Measurements from ENCODE around the gene GDPD5. TPM values are rescaled to one million over a fixed set of nuclear protein-coding genes. Genes with fewer than 3 reads are reported as not detected.

Gene GDPD5
- total and polyA plus RNA-seq, 2 donors (not counting 1 experiment from before 2014, with no cell fraction given): 59.1 to 102 TPM

GRCh38 chr11:75530577-75530976, 4.8 kb upstream of the GDPD5 start:
- no peak overlapping the region for H3K4me2 ChIP-seq (replicated peaks; ENCODE audit: low read depth, low read length, poor library complexity, severe bottlenecking)
- TF ChIP-seq EZH2 (IDR thresholded peaks at IDR 0.05; ENCODE audit: borderline replicate concordance, insufficient read depth, low read depth, low read length, poor library complexity, severe bottlenecking) (no peak), CTCF (IDR thresholded peaks at IDR 0.05) (no peak)
- intact Hi-C loops (cut with micrococcal nuclease): no loop called here
- no peaks in the 10 kb centered on the region for H3K79me2 ChIP-seq (ENCODE audit: control insufficient read depth, insufficient read depth, low read length)
- Mint-ChIP-seq H3K4me3 (no peak overlapping the region), H3K27me3 (peaks cover 8% of the 10 kb centered on the region), H3K4me1 (peaks cover 27% of the 10 kb centered on the region), H3K27ac (no peak overlapping the region), H3K9me3 (ENCODE audit: insufficient read depth) (no peaks in the 10 kb centered on the region)
- no peak overlapping the region for H2AFZ ChIP-seq (ENCODE audit: insufficient read depth, low read depth, low read length, poor library complexity, severe bottlenecking)
- peaks cover 6 to 18% of the 10 kb centered on the region in 2 donors for H3K4me1 ChIP-seq (ENCODE audit: control insufficient read depth in 2 of 2, insufficient read depth in 2 of 2, low read length in 2 of 2)
- no peaks in the 10 kb centered on the region for H4K20me1 ChIP-seq (ENCODE audit: control insufficient read depth, insufficient read depth, low read length, poor library complexity, severe bottlenecking)
- CTCF ChIA-PET: interaction anchor here (0.6 to 9.0 kb wide), 14 partner anchors 9 to 251 kb away, joined by 3 to 284 read pairs (median 6); no protein-coding TSS in a partner anchor
- H3K27ac ChIP-seq (ENCODE audit: low read length in 2 of 2): no peak overlapping the region
- peaks cover 0 to 6% (median 1%) of the 10 kb centered on the region in 4 experiments for H3K27me3 ChIP-seq (replicated peaks in 1 of 4; ENCODE audit: control extremely low read depth in 1 of 4, control insufficient read depth in 3 of 4, insufficient read depth in 4 of 4, low read length in 3 of 4)
- POLR2A ChIA-PET: interaction anchor here (1.2 kb wide), 1 partner anchor 86 kb away, joined by 7 read pairs; no protein-coding TSS in a partner anchor
- no peak for DNase-seq
- H3K36me3 ChIP-seq (replicated peaks in 1 of 2; ENCODE audit: control extremely low read depth in 1 of 2, control insufficient read depth in 1 of 2, extremely low read depth in 1 of 2, insufficient read depth in 2 of 2, low read length in 1 of 2): no peaks in the 10 kb centered on the region
- no peak for ATAC-seq (ENCODE audit: low read depth)
- no peak overlapping the region for H3K9ac ChIP-seq (ENCODE audit: low read length)
- H3K4me3 ChIP-seq (ENCODE audit: control extremely low read depth in 1 of 5, extremely low read depth in 1 of 5, insufficient read depth in 1 of 5, low read depth in 2 of 5, low read length in 4 of 5): no peak overlapping the region
- 67% methylated on average over 3 of the region's 3 CpGs for WGBS (ENCODE audit: insufficient coverage)
- H3K9me3 ChIP-seq (ENCODE audit: control extremely low read depth in 1 of 3, control insufficient read depth in 2 of 3, insufficient read depth in 1 of 3, low read length in 2 of 3): no peaks in the 10 kb centered on the region

GRCh38 chr11:75527938-75528735, 2.4 kb upstream of the GDPD5 start:
- peaks cover 0 to 27% (median 10%) of the 10 kb centered on the region in 4 experiments for H3K27me3 ChIP-seq (replicated peaks in 1 of 4; ENCODE audit: control extremely low read depth in 1 of 4, control insufficient read depth in 3 of 4, insufficient read depth in 4 of 4, low read length in 3 of 4)
- no peak for DNase-seq
- Mint-ChIP-seq H3K9me3 (ENCODE audit: insufficient read depth) (no peaks in the 10 kb centered on the region), H3K27ac (peak overlapping the region; percentile 44), H3K27me3 (peaks cover 4% of the 10 kb centered on the region), H3K4me1 (peaks cover 36% of the 10 kb centered on the region), H3K4me3 (peak overlapping the region; percentile 84)
- ChIA-PET POLR2A (interaction anchor here (0.6 kb wide), 1 partner anchor 707 kb away, joined by 3 read pairs; no protein-coding TSS in a partner anchor), CTCF (interaction anchor here (0.7 to 9.0 kb wide), 4 partner anchors 48 to 141 kb away, joined by 3 to 284 read pairs (median 56); no protein-coding TSS in a partner anchor)
- H3K4me3 ChIP-seq (ENCODE audit: control extremely low read depth in 1 of 5, extremely low read depth in 1 of 5, insufficient read depth in 1 of 5, low read depth in 2 of 5, low read length in 4 of 5): no peak overlapping the region
- H3K79me2 ChIP-seq (ENCODE audit: control insufficient read depth, insufficient read depth, low read length): no peaks in the 10 kb centered on the region
- no peak overlapping the region for H3K9ac ChIP-seq (ENCODE audit: low read length)
- no peaks in the 10 kb centered on the region for H4K20me1 ChIP-seq (ENCODE audit: control insufficient read depth, insufficient read depth, low read length, poor library complexity, severe bottlenecking)
- no peak overlapping the region for H2AFZ ChIP-seq (ENCODE audit: insufficient read depth, low read depth, low read length, poor library complexity, severe bottlenecking)
- no peak overlapping the region for H3K27ac ChIP-seq (ENCODE audit: low read length in 2 of 2)
- TF ChIP-seq EZH2 (IDR thresholded peaks at IDR 0.05; ENCODE audit: borderline replicate concordance, insufficient read depth, low read depth, low read length, poor library complexity, severe bottlenecking) (no peak), CTCF (IDR thresholded peaks at IDR 0.05) (no peak)
- no peaks in the 10 kb centered on the region for H3K36me3 ChIP-seq (replicated peaks in 1 of 2; ENCODE audit: control extremely low read depth in 1 of 2, control insufficient read depth in 1 of 2, extremely low read depth in 1 of 2, insufficient read depth in 2 of 2, low read length in 1 of 2)
- H3K4me1 ChIP-seq (ENCODE audit: control insufficient read depth in 2 of 2, insufficient read depth in 2 of 2, low read length in 2 of 2): peaks cover 24 to 33% of the 10 kb centered on the region in 2 donors
- H3K9me3 ChIP-seq (ENCODE audit: control extremely low read depth in 1 of 3, control insufficient read depth in 2 of 3, insufficient read depth in 1 of 3, low read length in 2 of 3): peaks cover 0 to 6% (median 0%) of the 10 kb centered on the region in 3 donors
- intact Hi-C loops (cut with micrococcal nuclease): no loop called here
- WGBS (ENCODE audit: insufficient coverage): 0% methylated on average over 3 of the region's 10 CpGs
- ATAC-seq (ENCODE audit: low read depth): no peak
- H3K4me2 ChIP-seq (replicated peaks; ENCODE audit: low read depth, low read length, poor library complexity, severe bottlenecking): no peak overlapping the region
